ENCODE measurements around the gene LTO1. TPM values are rescaled to one million over a fixed set of nuclear protein-coding genes. Genes with fewer than 3 reads are reported as not detected.

LTO1 gene
- total RNA-seq, 1 donor from 2014 or later: 35.2 TPM

GRCh38 chr11:69680688-69681087 lies 5.5 kb upstream of the LTO1 start:
- DNase-seq (ENCODE audit: low spot score): no peak

GRCh38 chr11:69677749-69678148 lies 2.6 kb upstream of the LTO1 start:
- DNase-seq (ENCODE audit: low spot score): no peak

- DNase-seq (ENCODE audit: low spot score): peak; percentile 69
These were observed 777 bp downstream of the LTO1 start for GRCh38 chr11:69674267-69674885.

- DNase-seq (ENCODE audit: low spot score): no peak
These were observed 3.3 kb downstream of the LTO1 start for GRCh38 chr11:69671734-69672465.

- peak; percentile 83 for DNase-seq (ENCODE audit: low spot score)
These were observed 4.9 kb downstream of the LTO1 start for GRCh38 chr11:69670158-69670845.

- no peak for DNase-seq (ENCODE audit: low spot score)
These were observed 5.7 kb downstream of the LTO1 start for GRCh38 chr11:69669486-69669885.

- no peak for DNase-seq (ENCODE audit: low spot score)
These were observed 7.2 kb downstream of the LTO1 start for GRCh38 chr11:69667619-69668604.

- DNase-seq (ENCODE audit: low spot score): no peak
These were observed 8.2 kb downstream of the LTO1 start for GRCh38 chr11:69666752-69667536.

- no peak for DNase-seq (ENCODE audit: low spot score)
These were observed 8.9 kb downstream of the LTO1 start for GRCh38 chr11:69666261-69666660.

GRCh38 chr11:69665669-69666068 lies 9.5 kb downstream of the LTO1 start:
- DNase-seq (ENCODE audit: low spot score): no peak

GRCh38 chr11:69664901-69665300 lies 10.3 kb downstream of the LTO1 start:
- no peak for DNase-seq (ENCODE audit: low spot score)

- no peak for DNase-seq (ENCODE audit: low spot score)
These were observed 10.9 kb downstream of the LTO1 start for GRCh38 chr11:69664103-69664775.

- no peak for DNase-seq (ENCODE audit: low spot score)
These were observed 11.8 kb downstream of the LTO1 start for GRCh38 chr11:69663326-69663725.

- DNase-seq (ENCODE audit: low spot score): no peak
These were observed 12.3 kb downstream of the LTO1 start for GRCh38 chr11:69662806-69663205.

- no peak for DNase-seq (ENCODE audit: low spot score)
These were observed 13.0 kb downstream of the LTO1 start for GRCh38 chr11:69662021-69662698.

- DNase-seq (ENCODE audit: low spot score): no peak
These were observed 13.8 kb downstream of the LTO1 start for GRCh38 chr11:69661413-69661715.

- DNase-seq (ENCODE audit: low spot score): no peak
These were observed 15.1 kb downstream of the LTO1 start for GRCh38 chr11:69660001-69660500.

GRCh38 chr11:69659591-69659990 lies 15.6 kb downstream of the LTO1 start:
- DNase-seq (ENCODE audit: low spot score): no peak

GRCh38 chr11:69658626-69659450 lies 16.3 kb downstream of the LTO1 start:
- DNase-seq (ENCODE audit: low spot score): no peak
